ENCODE results near the gene CCR5AS. TPM values are rescaled to one million over a fixed set of nuclear protein-coding genes. Genes with fewer than 3 reads are reported as not detected.

CCR5AS gene

DNA sequence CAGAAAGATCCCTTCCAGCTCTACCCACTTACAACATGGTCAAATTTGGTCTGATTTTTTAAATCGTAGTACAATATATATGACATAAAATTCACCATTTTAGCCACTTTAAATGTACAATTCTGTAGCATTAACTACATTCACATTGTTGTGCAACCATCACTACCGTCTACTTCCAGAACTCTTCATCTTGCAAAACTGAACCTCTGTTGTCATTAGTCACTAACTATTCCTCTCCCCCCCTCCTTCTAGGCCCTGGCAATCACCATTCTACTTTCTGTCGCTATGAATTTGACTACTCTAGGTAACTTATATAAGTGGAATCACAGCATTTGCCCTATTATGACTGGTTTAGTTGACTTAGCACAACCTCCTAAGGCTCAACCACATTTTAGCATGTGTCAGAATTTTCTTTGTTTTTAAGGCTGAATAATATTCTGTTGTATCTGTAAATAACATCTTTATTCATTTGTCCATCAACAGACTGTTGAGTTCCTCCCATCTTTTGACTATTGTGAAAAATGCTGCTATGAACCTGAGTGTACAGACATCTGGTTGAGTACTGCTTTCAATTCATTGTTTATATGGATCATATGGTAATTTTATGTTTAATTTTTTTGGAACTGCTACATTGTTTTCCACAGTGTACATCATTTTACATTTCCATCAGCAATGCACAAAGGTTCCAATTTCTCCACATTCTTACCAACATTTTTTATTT, 88.5 kb downstream of the CCR5AS start:
- ATAC-seq (replicated peaks): no peak
- Mint-ChIP-seq H3K27ac (no peak overlapping the region), H3K27me3 (no peaks in the 10 kb centered on the region), H3K9me3 (no peaks in the 10 kb centered on the region), H3K4me1 (peaks cover 4% of the 10 kb centered on the region), H3K4me3 (no peak overlapping the region), H3K36me3 (ENCODE audit: low read depth) (no peaks in the 10 kb centered on the region)

DNA sequence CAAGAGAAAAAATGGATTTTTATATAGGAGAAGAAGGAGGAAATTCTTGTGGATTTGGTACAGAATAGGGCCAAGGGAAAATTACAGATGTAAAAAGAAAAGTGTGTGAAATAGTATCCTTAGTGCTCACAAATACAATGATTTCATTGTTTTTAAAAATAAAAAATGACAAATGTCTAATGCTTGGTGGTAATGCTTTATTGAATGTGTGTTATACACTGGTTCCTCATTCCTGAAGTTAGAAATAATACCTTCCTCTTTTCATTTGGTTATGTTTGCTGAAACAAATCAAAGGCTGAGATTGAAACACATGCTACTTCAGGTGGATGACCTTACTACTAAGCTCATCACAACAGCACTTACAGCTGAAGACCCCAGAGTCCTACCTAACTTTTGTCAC, 90.7 kb downstream of the CCR5AS start:
- Mint-ChIP-seq H3K9me3 (no peaks in the 10 kb centered on the region), H3K4me1 (peaks cover 4% of the 10 kb centered on the region), H3K36me3 (ENCODE audit: low read depth) (no peaks in the 10 kb centered on the region), H3K27ac (no peak overlapping the region), H3K27me3 (no peaks in the 10 kb centered on the region), H3K4me3 (no peak overlapping the region)
- no peak for ATAC-seq (replicated peaks)

DNA sequence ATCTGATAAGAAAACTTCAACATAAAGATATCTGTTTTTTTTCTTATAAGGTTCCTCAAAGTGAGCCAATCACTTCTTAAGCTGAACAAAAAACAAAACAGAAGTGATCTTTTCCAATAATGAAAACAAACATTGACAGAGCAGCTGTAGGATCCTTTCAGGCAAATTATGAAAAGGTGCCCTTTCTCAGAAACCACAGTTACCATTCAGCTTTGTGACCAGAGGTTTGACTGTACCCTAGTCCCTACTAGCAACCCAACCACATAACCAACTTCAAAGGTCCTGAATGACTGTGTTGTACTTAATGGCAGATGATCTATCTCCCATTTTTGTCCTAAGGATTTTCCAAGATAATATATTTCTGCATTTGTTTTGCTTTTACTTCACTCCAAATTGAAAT, 92.3 kb downstream of the CCR5AS start:
- peaks cover 4% of the 10 kb centered on the region for H3K4me1 Mint-ChIP-seq
- H3K27me3 Mint-ChIP-seq: no peaks in the 10 kb centered on the region
- ATAC-seq (replicated peaks): peak; percentile 92
- no peak overlapping the region for H3K27ac Mint-ChIP-seq
- H3K9me3 Mint-ChIP-seq: no peaks in the 10 kb centered on the region
- H3K4me3 Mint-ChIP-seq: no peak overlapping the region
- no peaks in the 10 kb centered on the region for H3K36me3 Mint-ChIP-seq (ENCODE audit: low read depth)

Other genes with a start within 250 kb of the CCR5AS start
- gene CCR1, start 198.8 kb downstream of the CCR5AS start, total RNA-seq: 1 to 10 TPM in 1 of 2 donors, under 1 TPM in 1; 0.66 to 1.8 TPM
- gene CCR3, start 164.6 kb downstream of the CCR5AS start, total RNA-seq: not detected
- 10 to 100 TPM in 1 of 2 donors, 1 to 10 TPM in 1; 2.9 to 17.5 TPM for gene CCR2, start 53.0 kb downstream of the CCR5AS start, total RNA-seq
- 10 to 100 TPM in 1 of 2 donors, 1 to 10 TPM in 1; 2.2 to 13.8 TPM for gene CCR5, start 36.1 kb downstream of the CCR5AS start, total RNA-seq
- gene CCRL2, start 193 bp upstream of the CCR5AS start, total RNA-seq: 1 to 10 TPM; 2.1 to 3.7 TPM
- gene LTF, start 57.8 kb upstream of the CCR5AS start, total RNA-seq: not detected
- gene RTP3, start 90.9 kb upstream of the CCR5AS start, total RNA-seq: not detected
- not detected for gene LRRC2, start 159.2 kb upstream of the CCR5AS start, total RNA-seq
- gene FAM240A, start 205.5 kb upstream of the CCR5AS start, total RNA-seq: not detected

All from activated T-helper 17 cell treated with anti-CD3 and anti-CD28 coated beads, Interleukin-2, amount 50 U/mL, for 72 hours (primary cell).